ENCODE measurements around the gene GPC1. TPM values are rescaled to one million over a fixed set of nuclear protein-coding genes. Genes with fewer than 3 reads are reported as not detected.

GPC1 gene
- total and polyA plus RNA-seq, 2 donors (not counting 3 experiments of a cell fraction or from before 2014, with no cell fraction given): 9.6 to 31.1 TPM

- H3K79me2 ChIP-seq (ENCODE audit: control insufficient read depth, insufficient read depth, low read length): no peaks in the 10 kb centered on the region
- no peaks in the 10 kb centered on the region for H4K20me1 ChIP-seq (replicated peaks; ENCODE audit: control insufficient read depth, extremely low read depth, insufficient read depth, low read length)
- CTCF ChIA-PET: interaction anchor here (0.9 to 2.4 kb wide), 2 partner anchors 205 to 207 kb away, joined by 3 to 16 read pairs; no protein-coding TSS in a partner anchor
- BruUV-seq (replicated peaks): no TSS peak
- H3K4me1 ChIP-seq (ENCODE audit: control insufficient read depth, extremely low read depth, insufficient read depth, low read length): no peaks in the 10 kb centered on the region
- H3K27me3 ChIP-seq (ENCODE audit: control insufficient read depth in 2 of 2, insufficient read depth in 2 of 2, low read length in 2 of 2): peaks cover 7 to 15% of the 10 kb centered on the region in 2 experiments
- POLR2A ChIA-PET: no interaction called here
- no peak overlapping the region for H3K27ac ChIP-seq (ENCODE audit: insufficient read depth, low read depth, low read length)
- H3K9me1 ChIP-seq (replicated peaks; ENCODE audit: control insufficient read depth, extremely low read depth, insufficient read depth, low read length): no peaks in the 10 kb centered on the region
- no peak overlapping the region for H3K9ac ChIP-seq (replicated peaks; ENCODE audit: extremely low read depth, insufficient read depth, low read length)
- no peak for FAIRE-seq
- TF ChIP-seq POLR2A (IDR thresholded peaks at IDR 0.05; ENCODE audit: low read depth, low read length) (no peak), CTCF (IDR thresholded peaks at IDR 0.05; ENCODE audit: extremely low read depth in 1 of 2, insufficient read depth in 1 of 2, low read depth in 1 of 2, low read length in 2 of 2) (no peak), POLR2AphosphoS5 (IDR thresholded peaks at IDR 0.05; ENCODE audit: insufficient read depth, low read depth, low read length) (no peak), FOS (IDR thresholded peaks at IDR 0.05; ENCODE audit: borderline replicate concordance, insufficient read depth, low read length) (no peak), JUN (IDR thresholded peaks at IDR 0.05; ENCODE audit: borderline replicate concordance, insufficient read depth, insufficient read length, low read depth) (no peak), EZH2 (IDR thresholded peaks at IDR 0.05; ENCODE audit: borderline replicate concordance, low read depth, low read length, severe bottlenecking) (no peak), MAX (IDR thresholded peaks at IDR 0.05; ENCODE audit: insufficient read depth, insufficient read length) (no peak), MYC (IDR thresholded peaks at IDR 0.05; ENCODE audit: low read depth, low read length) (no peak), GATA2 (IDR thresholded peaks at IDR 0.05; ENCODE audit: insufficient read depth, insufficient read length, low read depth, low read length) (no peak)
- intact Hi-C loops (cut with micrococcal nuclease): loop anchor here (1.0 to 5.0 kb wide), 7 partner anchors 128 to 393 kb away; partner anchors contain the start of gene RNPEPL1
- no peak for DNase-seq (ENCODE audit: low read depth, low spot score)
- dilution Hi-C loops (cut with MboI; ENCODE audit: extremely low pct_ligation_motif_present, low sequenced_read_pairs): no loop called here
- H3K4me3 ChIP-seq (replicated peaks in 1 of 3; ENCODE audit: insufficient read depth in 1 of 3, low read depth in 1 of 3, low read length in 3 of 3): no peak overlapping the region
- H3K4me2 ChIP-seq (ENCODE audit: insufficient read depth, low read length): no peak overlapping the region
- no peaks in the 10 kb centered on the region for H3K9me3 ChIP-seq (replicated peaks; ENCODE audit: control insufficient read depth, insufficient read depth, low read length)
- H2AFZ ChIP-seq (ENCODE audit: low read depth, low read length): no peak overlapping the region
- no peaks in the 10 kb centered on the region for H3K36me3 ChIP-seq (ENCODE audit: control insufficient read depth in 2 of 2, extremely low read depth in 1 of 2, insufficient read depth in 2 of 2, low read length in 2 of 2)
Measured at GRCh38 chr2:240438810-240439697, 3.6 kb downstream of the GPC1 start.
